Activated CD8-positive, alpha-beta memory T cell treated with anti-CD3 and anti-CD28 coated beads, Interleukin-2, amount 50 U/mL, for 1 hour (primary cell): Measurements from ENCODE around the gene KCND3.

Source experiments
- DNase-seq: peaks from one replicate; pipeline ENCODE4 v3.0.0-alpha.2; 2020; ENCODE audit errors: extremely low read depth

The KCND3 gene

GRCh38 chr1:111920221-111921024, 69.0 kb downstream of the KCND3 start:
- no peak for DNase-seq

GRCh38 chr1:111911776-111912515, 77.5 kb downstream of the KCND3 start:
- DNase-seq: no peak

- DNase-seq: no peak
These were observed 78.4 kb downstream of the KCND3 start for GRCh38 chr1:111911061-111911460.

- DNase-seq: no peak
These were observed 80.4 kb downstream of the KCND3 start for GRCh38 chr1:111909030-111909429.

GRCh38 chr1:111908011-111908621, 81.4 kb downstream of the KCND3 start:
- DNase-seq: no peak

- DNase-seq: no peak
These were observed 82.1 kb downstream of the KCND3 start for GRCh38 chr1:111907321-111907720.

- DNase-seq: no peak
These were observed 82.7 kb downstream of the KCND3 start for GRCh38 chr1:111906816-111907215.

- no peak for DNase-seq
These were observed 83.4 kb downstream of the KCND3 start for GRCh38 chr1:111906111-111906510.

- no peak for DNase-seq
These were observed 84.8 kb downstream of the KCND3 start for GRCh38 chr1:111904478-111905218.

- DNase-seq: no peak
These were observed 85.5 kb downstream of the KCND3 start for GRCh38 chr1:111903871-111904449.

- no peak for DNase-seq
These were observed 86.2 kb downstream of the KCND3 start for GRCh38 chr1:111903148-111903870.

GRCh38 chr1:111895469-111895868, 94.0 kb downstream of the KCND3 start:
- no peak for DNase-seq

GRCh38 chr1:111895017-111895416, 94.5 kb downstream of the KCND3 start:
- no peak for DNase-seq

GRCh38 chr1:111894497-111894896, 95.0 kb downstream of the KCND3 start:
- no peak for DNase-seq

GRCh38 chr1:111891566-111891965, 97.9 kb downstream of the KCND3 start:
- DNase-seq: no peak

GRCh38 chr1:111888740-111889376, 100.6 kb downstream of the KCND3 start:
- DNase-seq: no peak

GRCh38 chr1:111887875-111888274, 101.6 kb downstream of the KCND3 start:
- no peak for DNase-seq

- DNase-seq: no peak
These were observed 102.1 kb downstream of the KCND3 start for GRCh38 chr1:111887385-111887784.

- DNase-seq: no peak
These were observed 102.7 kb downstream of the KCND3 start for GRCh38 chr1:111886741-111887140.

- no peak for DNase-seq
These were observed 104.6 kb downstream of the KCND3 start for GRCh38 chr1:111884772-111885443.
